ENCODE data around the gene DCLK1.

DNA sequence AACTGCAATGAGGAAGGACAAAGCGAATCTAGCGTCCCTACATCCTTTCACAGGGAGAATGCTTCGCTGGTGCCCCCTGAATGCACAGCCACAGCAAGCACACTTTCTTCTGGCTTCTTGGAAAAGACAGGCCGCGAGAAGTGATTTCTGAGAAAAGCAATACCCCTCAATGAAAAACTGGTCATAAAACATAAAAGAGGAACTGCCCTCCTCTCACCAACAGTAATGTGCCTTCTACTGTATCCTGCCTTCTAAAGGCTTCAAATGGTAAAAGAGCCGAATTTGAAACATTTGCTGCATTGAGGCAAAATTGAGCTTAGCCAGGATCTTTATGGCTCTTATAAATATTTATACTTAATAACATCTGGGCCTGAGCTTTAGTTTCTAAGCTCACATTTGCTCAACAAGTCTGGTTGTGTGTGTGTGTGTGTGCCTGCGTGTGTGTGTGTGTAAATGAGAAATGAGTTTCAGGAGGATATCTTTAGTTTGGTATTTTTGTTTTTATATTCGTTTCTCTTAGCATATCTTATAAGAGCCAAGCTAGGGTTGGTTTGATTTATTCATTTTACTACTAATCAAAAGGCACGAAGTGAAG lies 408.6 kb downstream of the DCLK1 start:
- TF ChIP-seq TARDBP (IDR thresholded peaks at IDR 0.05): no peak
- TF ChIP-seq HDGF (IDR thresholded peaks at IDR 0.05; ENCODE audit: borderline replicate concordance): no peak
- TF ChIP-seq FOXK2 (IDR thresholded peaks at IDR 0.05): no peak
- TF ChIP-seq ELF4 (IDR thresholded peaks at IDR 0.05): no peak
- no peak for TF ChIP-seq FOXA1 (IDR thresholded peaks at IDR 0.05)
- no peak for TF ChIP-seq L3MBTL2 (conservative IDR thresholded peaks at IDR 0.05)
- TF ChIP-seq CTBP1 (IDR thresholded peaks at IDR 0.05; ENCODE audit: borderline replicate concordance): no peak
- TF ChIP-seq ZNF384 (IDR thresholded peaks at IDR 0.05): no peak
- no peak for TF ChIP-seq PKNOX1 (IDR thresholded peaks at IDR 0.05)
- no peak for TF ChIP-seq LEF1 (IDR thresholded peaks at IDR 0.05; ENCODE audit: borderline replicate concordance)
- TF ChIP-seq BHLHE40 (IDR thresholded peaks at IDR 0.05; ENCODE audit: borderline replicate concordance): no peak
- no peak for TF ChIP-seq FOXM1 (IDR thresholded peaks at IDR 0.05; ENCODE audit: borderline replicate concordance)
- TF ChIP-seq SUZ12 (IDR thresholded peaks at IDR 0.05): no peak

Measured in HEK293T (cell line).